HEK293 (cell line): Measurements from ENCODE around the gene TTLL7.

Experiments used
- BCL6B ChIP-seq: fragments of 450-650 bp; formaldehyde crosslinking; IDR thresholded peaks from 2 replicates; pipeline ENCODE4 v1.5.1; 2017; ENCODE audit warnings: missing biosample characterization, missing genetic modification characterization
- CTCF ChIP-seq: fragments of 450-650 bp; formaldehyde crosslinking; IDR thresholded peaks from 2 replicates; pipeline ENCODE4 v1.5.1; 2016; ENCODE audit warnings: missing biosample characterization, missing genetic modification characterization
- REPIN1 ChIP-seq: fragments of 450-650 bp; formaldehyde crosslinking; IDR thresholded peaks from 2 replicates; pipeline ENCODE4 v1.5.1; 2017; ENCODE audit warnings: missing biosample characterization, missing genetic modification characterization, low read depth
- SALL2 ChIP-seq: fragments of 450-650 bp; formaldehyde crosslinking; IDR thresholded peaks from 2 replicates; pipeline ENCODE4 v1.5.0; 2017; ENCODE audit warnings: missing biosample characterization, mild to moderate bottlenecking, missing genetic modification characterization, borderline replicate concordance
- ZBTB7A ChIP-seq: fragments of 450-650 bp; formaldehyde crosslinking; IDR thresholded peaks from 2 replicates; pipeline ENCODE4 v1.5.1; 2016; ENCODE audit warnings: low read depth, missing biosample characterization, missing genetic modification characterization
- ZNF24 ChIP-seq: fragments of 450-650 bp; formaldehyde crosslinking; IDR thresholded peaks from 2 replicates; pipeline ENCODE4 v1.5.1; 2016; ENCODE audit warnings: missing biosample characterization, missing genetic modification characterization
- ZNF26 ChIP-seq: fragments of 450-650 bp; formaldehyde crosslinking; IDR thresholded peaks from 2 replicates; pipeline ENCODE4 v1.5.1; 2016; ENCODE audit warnings: missing biosample characterization, missing genetic modification characterization
- ZNF274 ChIP-seq, 2 experiments: fragments of 200-500 bp in 1 of 2; fragments of 450-650 bp in 1 of 2; sonication (Bioruptor generic) in 1 of 2; formaldehyde crosslinking in 1 of 2; IDR thresholded peaks; 2 replicates each; pipeline versions ENCODE4 v1.5.1 to v1.6.1; 2014 to 2016; ENCODE audit warnings: borderline replicate concordance in 1 of 2, inconsistent platforms in 1 of 2, low read length in 1 of 2, missing biosample characterization in 1 of 2, missing genetic modification characterization in 1 of 2
- ZNF404 ChIP-seq: fragments of 450-650 bp; formaldehyde crosslinking; IDR thresholded peaks from 2 replicates; pipeline ENCODE4 v1.5.1; 2017; ENCODE audit warnings: missing biosample characterization, missing genetic modification characterization
- ZNF639 ChIP-seq: fragments of 450-650 bp; formaldehyde crosslinking; IDR thresholded peaks from 2 replicates; pipeline ENCODE4 v1.5.1; 2016; ENCODE audit warnings: missing biosample characterization, missing genetic modification characterization
- ZNF768 ChIP-seq: fragments of 450-650 bp; formaldehyde crosslinking; IDR thresholded peaks from 2 replicates; pipeline ENCODE4 v1.5.1; 2018; ENCODE audit warnings: missing biosample characterization, mild to moderate bottlenecking, missing genetic modification characterization

GRCh38 chr1:83883979-83884378 lies 115.0 kb downstream of the TTLL7 start:
- TF ChIP-seq CTCF (tag by site-specific recombination) (no peak), ZBTB7A (tag by site-specific recombination) (no peak), SALL2 (tag by site-specific recombination) (no peak), ZNF24 (tag by site-specific recombination) (no peak), ZNF639 (tag by site-specific recombination) (no peak), BCL6B (tag by site-specific recombination) (no peak), ZNF26 (no peak), ZNF404 (no peak), ZNF768 (no peak), ZNF274 (IDR thresholded peaks at IDR 0.05; ENCODE audit: low read length) (no peak), ZNF274 (tag by site-specific recombination; IDR thresholded peaks at IDR 0.05; ENCODE audit: borderline replicate concordance) (no peak), REPIN1 (tag by site-specific recombination) (no peak)
